Fibroblast of lung (primary cell): ENCODE measurements around the gene SLC5A7. TPM values are rescaled to one million over a fixed set of nuclear protein-coding genes. Genes with fewer than 3 reads are reported as not detected.

Experiments used
- DNase-seq, 2 donors: peaks; one replicate each; pipeline versions ENCODE4 v3.0.0 to v3.0.0-alpha.2; 2010; ENCODE audit warnings: low read depth in 2 of 2
- H2AFZ ChIP-seq: 2 replicates; pipeline ENCODE4 v1.5.1; 2012; ENCODE audit warnings: low read length, control low read depth, inconsistent platforms
- H3K27ac ChIP-seq: 2 replicates; pipeline ENCODE4 v1.5.1; 2011; ENCODE audit warnings: low read length, control low read depth; ENCODE audit not compliant: insufficient read depth
- H3K27me3 ChIP-seq: 2 replicates; pipeline ENCODE4 v1.5.1; 2011; ENCODE audit warnings: mild to moderate bottlenecking, low read length; ENCODE audit not compliant: control insufficient read depth, insufficient read depth
- H3K36me3 ChIP-seq: 2 replicates; pipeline ENCODE4 v1.5.1; 2011; ENCODE audit warnings: low read length; ENCODE audit not compliant: control insufficient read depth, insufficient read depth
- H3K4me1 ChIP-seq: 2 replicates; pipeline ENCODE4 v1.5.1; 2011; ENCODE audit warnings: low read length; ENCODE audit not compliant: control insufficient read depth, insufficient read depth; ENCODE audit errors: extremely low read depth
- H3K4me2 ChIP-seq: 2 replicates; pipeline ENCODE4 v1.5.1; 2011; ENCODE audit warnings: low read length, control low read depth; ENCODE audit not compliant: insufficient read depth; ENCODE audit errors: extremely low read depth
- H3K4me3 ChIP-seq, 4 experiments: fragments of 200-600 bp in 1 of 4; sonication (generic) in 1 of 4; replicated peaks in 1 of 4; 2 replicates each; pipeline ENCODE4 v1.5.1; 2011 to 2016; ENCODE audit warnings: low read length in 4 of 4, low read depth in 3 of 4, mild to moderate bottlenecking in 3 of 4, control low read depth in 2 of 4, inconsistent platforms in 1 of 4, mixed read lengths in 1 of 4; ENCODE audit not compliant: insufficient read depth in 1 of 4; ENCODE audit errors: control extremely low read depth in 1 of 4
- H3K79me2 ChIP-seq: 2 replicates; pipeline ENCODE4 v1.5.1; 2012; ENCODE audit warnings: mild to moderate bottlenecking, low read length, inconsistent platforms; ENCODE audit not compliant: control insufficient read depth, insufficient read depth
- H3K9ac ChIP-seq: 2 replicates; pipeline ENCODE4 v1.5.1; 2011; ENCODE audit warnings: mild to moderate bottlenecking, low read length, control low read depth; ENCODE audit not compliant: insufficient read depth
- H3K9me3 ChIP-seq: 2 replicates; pipeline ENCODE4 v1.5.1; 2012; ENCODE audit warnings: low read depth, low read length; ENCODE audit not compliant: control insufficient read depth, insufficient read depth
- H4K20me1 ChIP-seq: 2 replicates; pipeline ENCODE4 v1.5.1; 2011; ENCODE audit warnings: low read length; ENCODE audit not compliant: control insufficient read depth, insufficient read depth; ENCODE audit errors: extremely low read depth
- CTCF ChIP-seq, 2 donors: IDR thresholded peaks in 1 of 2; conservative IDR thresholded peaks in 1 of 2; 1 replicate in 1 of 2; 2 replicates in 1 of 2; pipeline ENCODE4 v1.5.1; 2011 to 2012; ENCODE audit warnings: low read length in 2 of 2, control low read depth in 1 of 2, inconsistent platforms in 1 of 2, low read depth in 1 of 2, mild to moderate bottlenecking in 1 of 2
- EZH2 ChIP-seq: IDR thresholded peaks from 2 replicates; pipeline ENCODE4 v1.5.1; 2012; ENCODE audit warnings: low read length, control low read depth, mild to moderate bottlenecking; ENCODE audit errors: missing control alignments
- polyA plus RNA-seq, 2 donors: library from polyadenylated mRNA; depleted of rRNA in 1 of 2; stranded (reverse) in 1 of 2; unstranded in 1 of 2; fragments of >200 nt; gene quantifications; 2 replicates each; pipeline ENCODE4 v1.2.1, GENCODE V29; 2011 to 2012; ENCODE audit warnings: missing spikeins in 1 of 2
- total RNA-seq: library from RNA; depleted of rRNA; stranded (reverse); fragments of >200 nt; gene quantifications from 2 replicates; pipeline ENCODE4 v1.2.1, GENCODE V29; 2014

Gene SLC5A7
- total and polyA plus RNA-seq, 2 donors (not counting 1 experiment from before 2014, with no cell fraction given): not detected

GRCh38 chr2:107984707-107985106, 1.6 kb upstream of the SLC5A7 start:
- Histone ChIP-seq H3K9me3 (no peaks in the 10 kb centered on the region), H3K79me2 (no peaks in the 10 kb centered on the region), H2AFZ (no peak overlapping the region), H3K27ac (no peak overlapping the region), H4K20me1 (no peaks in the 10 kb centered on the region), H3K9ac (no peak overlapping the region), H3K4me2 (no peak overlapping the region), H3K27me3 (no peaks in the 10 kb centered on the region), H3K36me3 (no peaks in the 10 kb centered on the region), H3K4me1 (no peaks in the 10 kb centered on the region), H3K4me3 (no peak overlapping the region)
- TF ChIP-seq CTCF (conservative IDR thresholded peaks at IDR 0.05 in 1 of 2, IDR thresholded peaks at IDR 0.05 in 1 of 2; ENCODE audit: low read depth in 1 of 2, low read length in 2 of 2): no peak
- DNase-seq: no peak

GRCh38 chr2:107988108-107988507, 1.8 kb downstream of the SLC5A7 start:
- no peaks in the 10 kb centered on the region for H3K4me1 ChIP-seq
- TF ChIP-seq EZH2 (no peak), CTCF (conservative IDR thresholded peaks at IDR 0.05 in 1 of 2, IDR thresholded peaks at IDR 0.05 in 1 of 2; ENCODE audit: low read depth in 1 of 2, low read length in 2 of 2) (no peak)
- no peaks in the 10 kb centered on the region for H4K20me1 ChIP-seq
- no peaks in the 10 kb centered on the region for H3K79me2 ChIP-seq
- H2AFZ ChIP-seq: no peak overlapping the region
- H3K36me3 ChIP-seq: no peaks in the 10 kb centered on the region
- H3K9me3 ChIP-seq: no peaks in the 10 kb centered on the region
- no peak overlapping the region for H3K27ac ChIP-seq
- H3K4me2 ChIP-seq: no peak overlapping the region
- no peak for DNase-seq
- H3K9ac ChIP-seq: no peak overlapping the region
- H3K27me3 ChIP-seq: no peaks in the 10 kb centered on the region
- H3K4me3 ChIP-seq: no peak overlapping the region

GRCh38 chr2:107989445-107989844, 3.1 kb downstream of the SLC5A7 start:
- H3K9ac ChIP-seq: no peak overlapping the region
- H3K79me2 ChIP-seq: no peaks in the 10 kb centered on the region
- no peak for TF ChIP-seq CTCF (conservative IDR thresholded peaks at IDR 0.05 in 1 of 2, IDR thresholded peaks at IDR 0.05 in 1 of 2; ENCODE audit: low read depth in 1 of 2, low read length in 2 of 2)
- TF ChIP-seq EZH2: no peak
- no peak overlapping the region for H2AFZ ChIP-seq
- DNase-seq: no peak
- H3K4me1 ChIP-seq: no peaks in the 10 kb centered on the region
- H3K4me3 ChIP-seq: no peak overlapping the region
- no peaks in the 10 kb centered on the region for H3K36me3 ChIP-seq
- no peaks in the 10 kb centered on the region for H3K9me3 ChIP-seq
- no peaks in the 10 kb centered on the region for H3K27me3 ChIP-seq
- H3K27ac ChIP-seq: no peak overlapping the region
- no peak overlapping the region for H3K4me2 ChIP-seq
- H4K20me1 ChIP-seq: no peaks in the 10 kb centered on the region
